Neutrophil (primary cell): Measurements from ENCODE around the gene MLXIPL.
A peak's percentile ranks its signal among the peaks of the same experiment; 100 is the strongest.

Source experiments
- H3K27ac ChIP-seq: fragments of 200-600 bp; sonication (generic); 2 replicates; pipeline ENCODE4 v1.5.1; 2016; ENCODE audit warnings: mild to moderate bottlenecking, moderate library complexity
- H3K27me3 ChIP-seq: fragments of 200-600 bp; sonication (generic); 2 replicates; pipeline ENCODE4 v1.6.0; 2016; ENCODE audit warnings: mild to moderate bottlenecking
- H3K36me3 ChIP-seq: fragments of 200-600 bp; sonication (generic); 2 replicates; pipeline ENCODE4 v1.5.1; 2017
- H3K4me1 ChIP-seq, 2 experiments: fragments of 200-600 bp in 1 of 2; sonication (generic) in 1 of 2; 1 replicate in 1 of 2; 2 replicates in 1 of 2; pipeline versions ENCODE4 v1.5.1 to v1.6.1; 2013 to 2016; ENCODE audit warnings: low read depth in 1 of 2, low read length in 1 of 2, mild to moderate bottlenecking in 1 of 2, moderate library complexity in 1 of 2; ENCODE audit not compliant: control insufficient read depth in 1 of 2, insufficient read depth in 1 of 2
- H3K4me3 ChIP-seq, 2 experiments: fragments of 200-600 bp in 1 of 2; sonication (generic) in 1 of 2; 1 replicate in 1 of 2; 2 replicates in 1 of 2; pipeline ENCODE4 v1.5.1; 2013 to 2016; ENCODE audit warnings: low read depth in 1 of 2, low read length in 1 of 2, mild to moderate bottlenecking in 1 of 2, moderate library complexity in 1 of 2
- H3K9me3 ChIP-seq: fragments of 200-600 bp; sonication (generic); 2 replicates; pipeline ENCODE4 v1.5.1; 2016
- CTCF ChIP-seq: fragments of 200-600 bp; sonication (generic); IDR thresholded peaks from 2 replicates; pipeline ENCODE4 v1.5.1; 2016; ENCODE audit warnings: antibody characterized with exemption

MLXIPL gene

GRCh38 chr7:73596191-73597065 is 27.9 kb downstream of the MLXIPL start:
- H3K9me3 ChIP-seq: no peaks in the 10 kb centered on the region
- TF ChIP-seq CTCF: no peak
- no peaks in the 10 kb centered on the region for H3K36me3 ChIP-seq
- no peak overlapping the region for H3K4me3 ChIP-seq
- no peak overlapping the region for H3K27ac ChIP-seq
- H3K27me3 ChIP-seq: peaks cover 79% of the 10 kb centered on the region
- H3K4me1 ChIP-seq: no peaks in the 10 kb centered on the region

GRCh38 chr7:73595358-73595757 is 29.0 kb downstream of the MLXIPL start:
- no peak for TF ChIP-seq CTCF
- Histone ChIP-seq H3K9me3 (no peaks in the 10 kb centered on the region), H3K4me1 (no peaks in the 10 kb centered on the region), H3K36me3 (no peaks in the 10 kb centered on the region), H3K27ac (no peak overlapping the region), H3K27me3 (peaks cover 69% of the 10 kb centered on the region), H3K4me3 (no peak overlapping the region)

- H3K9me3 ChIP-seq: no peaks in the 10 kb centered on the region
- no peak overlapping the region for H3K27ac ChIP-seq
- peaks cover 52% of the 10 kb centered on the region for H3K27me3 ChIP-seq
- H3K36me3 ChIP-seq: no peaks in the 10 kb centered on the region
- no peaks in the 10 kb centered on the region for H3K4me1 ChIP-seq
- H3K4me3 ChIP-seq: no peak overlapping the region
- no peak for TF ChIP-seq CTCF
Measured at GRCh38 chr7:73593207-73594045, 30.9 kb downstream of the MLXIPL start.

GRCh38 chr7:73586911-73587310 is 37.4 kb downstream of the MLXIPL start:
- H3K27me3 ChIP-seq: no peaks in the 10 kb centered on the region
- no peaks in the 10 kb centered on the region for H3K36me3 ChIP-seq
- TF ChIP-seq CTCF: no peak

GRCh38 chr7:73585196-73585595 is 39.1 kb downstream of the MLXIPL start:
- peaks cover 30 to 43% of the 10 kb centered on the region in 2 experiments for H3K4me1 ChIP-seq
- H3K36me3 ChIP-seq: no peaks in the 10 kb centered on the region
- no peaks in the 10 kb centered on the region for H3K9me3 ChIP-seq
- H3K4me3 ChIP-seq: no peak overlapping the region
- no peak overlapping the region for H3K27ac ChIP-seq
- no peaks in the 10 kb centered on the region for H3K27me3 ChIP-seq
- TF ChIP-seq CTCF: no peak

More at GRCh38 chr7:73586911-73587310, 37.4 kb downstream of the MLXIPL start:
- Histone ChIP-seq H3K27ac (peak overlapping the region; percentile 60), H3K9me3 (no peaks in the 10 kb centered on the region), H3K4me1 (peaks cover 19 to 31% of the 10 kb centered on the region in 2 experiments), H3K4me3 (no peak overlapping the region)
